Hematopoietic multipotent progenitor cell treated with erythropoietin and hydrocortisone succinate and interleukin-3 and kit ligand, for 8 days (in vitro differentiated cells): ENCODE results near the gene SHFL.

Source experiments
- DNase-seq: peaks from one replicate; pipeline ENCODE4 v3.0.0-alpha.2; 2015

The SHFL gene

DNA sequence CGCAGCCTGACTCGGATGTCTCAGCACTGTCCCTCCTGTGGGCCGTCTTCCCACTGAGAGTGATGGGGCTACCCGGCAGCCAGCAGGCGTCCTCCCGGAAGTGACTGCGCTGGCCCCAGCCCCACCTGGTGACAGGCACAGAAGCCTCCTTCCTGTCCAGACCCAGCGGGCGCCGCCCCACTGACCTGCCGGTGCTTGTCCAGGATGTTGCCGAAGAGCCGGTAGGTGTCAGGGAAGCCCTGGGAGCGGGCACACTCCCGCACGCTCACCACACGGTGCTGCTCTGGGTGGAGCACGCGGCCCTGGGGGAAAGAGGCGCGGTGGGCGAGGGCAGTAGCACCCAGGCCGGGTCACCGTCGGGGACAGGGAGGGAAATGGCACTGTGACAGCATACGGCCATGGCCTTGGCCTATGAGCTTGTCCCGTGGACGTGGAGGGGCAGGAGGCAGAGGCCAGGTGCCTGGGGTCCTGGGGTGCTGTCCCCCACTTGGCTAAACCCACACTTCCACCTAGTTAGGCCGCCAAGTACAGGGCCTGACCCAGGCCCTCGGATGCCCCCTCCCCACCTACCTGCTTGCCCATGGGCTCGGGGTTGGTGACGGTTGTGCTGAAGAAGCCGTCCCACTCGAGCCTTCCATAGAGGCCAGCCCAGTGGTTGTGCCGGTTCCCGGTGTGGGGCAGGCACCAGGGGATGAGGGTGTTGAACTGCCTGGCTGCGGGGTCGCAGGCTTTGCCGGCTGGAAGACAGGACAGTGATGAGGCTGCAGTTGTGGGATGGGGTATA, 49.6 kb downstream of the SHFL start:
- no peak for DNase-seq

DNA sequence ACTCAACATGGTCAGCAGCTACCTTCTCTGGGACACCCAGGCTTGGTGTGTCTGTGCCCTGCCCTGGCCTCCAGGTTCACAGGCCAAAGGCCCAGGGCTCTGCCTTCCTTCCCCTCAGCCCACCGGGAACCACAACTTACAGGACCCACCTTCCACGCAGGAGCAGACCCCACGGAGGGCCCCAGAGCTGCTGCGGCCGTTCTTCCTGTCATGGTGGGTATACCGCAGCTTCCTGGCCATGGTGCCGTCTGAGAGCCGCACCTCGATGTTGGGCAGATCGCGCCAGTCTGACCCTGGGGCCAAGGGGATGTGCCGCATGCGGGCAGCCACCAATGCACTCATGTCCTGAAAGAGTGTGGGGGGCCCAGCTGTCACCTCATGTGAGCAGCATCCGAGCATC, 50.8 kb downstream of the SHFL start:
- no peak for DNase-seq

DNA sequence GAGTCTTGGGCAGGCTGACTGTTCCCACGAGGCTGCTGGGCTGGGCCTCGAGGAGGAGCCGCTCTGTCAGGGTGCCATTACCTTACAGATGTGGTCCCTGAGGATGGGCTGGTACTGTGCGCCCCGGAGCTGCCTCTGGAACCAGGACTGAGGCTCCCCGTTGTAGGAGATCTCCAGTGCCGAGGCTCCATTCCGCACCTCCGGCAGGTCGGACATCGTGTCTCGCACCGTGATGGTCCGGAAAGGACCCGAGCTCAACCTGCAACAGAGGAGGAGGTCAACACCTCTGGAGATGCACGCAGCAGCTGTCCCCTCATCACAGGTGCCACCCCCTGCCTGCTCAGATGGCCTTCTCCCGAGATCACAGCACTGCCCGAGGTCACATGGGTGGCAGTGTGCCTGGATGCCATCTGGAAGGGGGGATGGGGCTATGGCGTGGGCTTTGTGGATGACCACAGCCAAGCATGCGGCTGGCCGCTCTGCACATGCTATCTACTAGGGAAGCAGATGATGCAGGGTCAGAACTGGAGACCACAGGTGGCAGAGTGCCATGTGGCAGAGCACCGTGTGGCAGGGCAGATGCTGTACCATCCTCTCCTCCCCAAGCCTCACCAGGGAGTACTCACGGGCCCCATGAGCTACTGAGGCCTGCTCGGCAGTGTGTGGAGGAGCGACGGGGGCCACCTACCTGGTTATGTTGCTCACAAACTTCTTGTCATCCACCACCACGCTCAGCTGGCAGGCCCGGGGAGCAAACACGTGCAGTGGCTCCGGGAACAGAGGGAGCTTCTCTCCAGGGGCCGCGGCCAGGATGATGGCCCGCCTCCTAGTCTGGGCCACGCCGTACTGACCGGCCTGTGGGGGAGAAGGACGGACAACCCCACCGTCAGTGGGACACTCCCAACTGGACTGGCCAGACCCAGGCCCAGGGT, 51.9 kb downstream of the SHFL start:
- DNase-seq: no peak

DNA sequence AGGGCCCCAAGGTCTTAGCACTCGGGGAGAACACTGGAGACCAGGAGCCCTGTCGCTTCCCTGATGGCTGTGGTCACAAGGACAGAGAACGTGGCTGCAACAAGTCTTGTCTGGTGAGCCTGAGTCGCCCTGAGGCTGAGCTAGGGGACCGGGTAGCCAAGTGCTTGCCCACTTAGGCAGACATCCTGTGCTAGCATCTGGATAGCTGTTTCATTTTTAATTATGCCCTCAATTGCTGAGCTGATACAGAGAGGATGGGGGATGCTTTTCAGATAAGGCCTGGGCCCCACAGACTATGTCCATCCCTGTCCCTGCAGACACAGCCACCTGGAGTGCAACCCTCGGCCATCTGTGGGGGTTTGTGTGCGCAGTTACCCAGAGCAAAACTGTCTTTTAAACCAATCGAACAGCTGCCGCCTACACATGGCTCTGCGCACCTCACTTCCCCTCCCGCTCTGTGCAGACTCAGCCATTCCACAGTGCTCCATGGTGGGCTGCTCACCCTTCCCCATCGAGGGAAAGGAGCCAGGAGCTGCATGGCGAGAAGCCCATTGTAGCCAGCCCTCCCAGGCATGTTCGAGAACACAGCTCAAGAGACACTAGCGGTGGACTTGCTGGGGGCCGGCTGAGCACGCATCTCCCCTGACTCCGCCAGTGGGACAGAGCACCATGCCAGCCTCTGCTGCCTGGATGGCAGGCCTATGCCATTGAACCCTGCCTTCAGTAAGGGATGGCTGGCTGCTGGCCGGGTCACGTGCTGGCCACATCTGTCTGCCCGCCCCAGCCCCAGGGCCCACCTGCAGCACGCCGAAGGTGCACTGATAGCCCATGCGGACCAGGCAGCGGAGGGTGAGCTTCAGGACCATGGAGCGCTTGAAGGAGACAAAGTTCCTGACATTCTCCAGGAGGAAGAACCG, 53.0 kb downstream of the SHFL start:
- no peak for DNase-seq

DNA sequence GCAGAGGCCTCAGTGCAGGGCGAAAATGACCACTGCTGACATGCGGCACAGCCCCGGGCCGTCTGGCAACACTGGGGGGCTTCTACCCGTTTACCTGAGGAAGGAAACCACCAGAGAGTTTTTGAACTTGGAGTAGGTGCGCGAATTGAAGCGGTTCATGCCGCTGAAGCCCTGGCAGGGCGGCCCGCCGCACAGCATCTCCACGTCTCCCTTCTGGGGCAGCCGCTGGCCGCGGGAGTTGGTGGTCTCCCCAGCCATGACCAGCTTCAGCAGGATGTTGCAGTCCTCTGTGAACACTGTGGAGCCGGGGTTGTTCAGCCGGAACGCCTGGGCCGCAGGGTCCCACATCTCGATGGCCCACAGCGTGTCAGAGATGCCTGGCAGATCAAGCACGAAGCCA, 53.8 kb downstream of the SHFL start:
- DNase-seq: no peak

DNA sequence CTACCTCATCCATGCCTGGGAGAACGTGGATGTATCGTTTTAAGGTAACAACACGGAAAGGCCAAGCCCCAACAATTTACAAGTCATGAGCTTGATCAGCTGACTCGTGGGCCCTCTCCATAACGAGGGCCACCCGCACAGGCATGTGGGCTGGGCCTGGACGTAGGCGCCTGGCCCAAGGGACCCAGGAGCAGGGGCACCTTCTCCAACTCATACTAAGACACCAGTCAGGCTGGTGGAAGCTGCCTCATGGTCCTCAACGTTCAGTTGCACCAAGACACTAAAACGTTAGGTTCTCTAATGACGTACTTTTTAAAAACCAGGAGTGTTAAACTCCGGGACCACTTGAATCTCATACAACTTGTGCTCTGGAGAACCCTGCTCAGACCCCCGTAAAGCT, 55.4 kb downstream of the SHFL start:
- DNase-seq: no peak

DNA sequence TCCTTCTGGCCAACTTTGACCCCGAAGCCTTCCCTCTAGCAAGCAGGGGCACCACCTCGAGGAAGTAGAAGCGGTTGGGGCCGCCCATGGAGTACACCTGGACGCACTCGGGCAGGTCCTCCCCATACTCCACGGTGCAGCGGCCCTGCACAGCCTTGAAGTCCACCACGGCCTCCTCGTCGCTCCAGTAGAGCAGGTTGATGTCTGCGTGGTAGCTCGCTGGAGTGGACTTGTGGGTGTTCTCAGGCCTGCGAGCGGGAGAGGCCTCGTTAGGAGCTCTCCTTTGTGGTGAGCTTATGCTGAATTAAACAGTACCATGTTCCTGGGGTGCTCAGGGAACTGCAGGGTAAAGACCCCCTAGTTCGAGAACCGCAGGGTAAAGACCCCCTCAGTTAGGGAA, 55.9 kb downstream of the SHFL start:
- DNase-seq: no peak
